Measurements from ENCODE around the gene PDE6B.
A peak's percentile ranks its signal among the peaks of the same experiment; 100 is the strongest.
"Not testable (repeated sequence)": the region's sequence is repeated elsewhere in the genome, so short reads cannot be mapped to it uniquely, and the experiment has no call there.

Gene PDE6B

DNA sequence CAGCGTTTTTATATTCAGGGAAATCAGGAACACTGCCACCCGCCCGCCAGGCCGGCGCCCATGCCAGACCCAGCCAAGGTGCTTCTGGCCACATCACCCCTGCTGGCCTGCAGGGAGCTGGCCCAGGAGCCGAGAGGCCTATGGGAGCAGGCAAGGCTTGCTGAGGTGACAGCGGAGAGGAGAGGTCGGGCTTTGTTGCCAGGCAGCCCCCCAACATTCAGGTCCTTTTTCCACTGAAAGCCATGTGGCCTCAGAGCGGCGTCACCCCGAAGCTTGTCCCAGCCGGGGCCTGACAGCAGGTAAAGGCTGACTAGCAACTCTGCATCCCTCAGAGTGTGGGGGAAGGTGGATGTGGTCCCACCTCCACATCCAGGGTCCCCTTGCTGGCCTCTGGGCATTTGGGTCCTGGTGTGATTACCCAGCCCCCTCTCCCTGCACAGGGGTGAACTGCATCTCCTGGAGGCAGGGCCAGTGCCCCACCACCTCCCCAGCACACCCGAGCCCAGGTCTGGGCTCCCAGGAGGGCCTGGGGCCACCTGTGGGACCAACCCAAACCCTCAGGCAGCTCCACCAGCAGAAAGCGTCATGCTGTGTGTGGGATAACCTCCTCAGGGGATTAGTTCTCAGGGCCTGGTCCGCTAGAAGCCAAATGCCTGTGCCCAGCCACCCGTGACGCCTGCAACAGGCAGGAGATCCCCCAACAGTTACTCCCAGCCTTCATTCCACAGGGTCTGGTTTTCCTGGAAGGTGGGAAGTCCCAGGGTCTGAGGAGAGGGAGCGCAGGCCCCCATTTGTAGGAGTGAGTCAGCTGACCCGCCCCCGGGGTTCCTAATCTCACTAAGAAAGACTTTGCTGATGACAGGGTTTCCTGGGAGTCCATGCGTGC, at the start of gene PDE6B:
PDE6B (plus strand) TSS at position 869 of the 886 bp plus-strand sequence. CDS start 54 bp downstream, outside the sequence.
- peak; percentile 75 for DNase-seq (ENCODE audit: low spot score)

- peak; percentile 47 for DNase-seq (ENCODE audit: low spot score)
Observed at GRCh38 chr4:576245-576821, 49.0 kb upstream of the PDE6B start, which contains the start of gene TMEM271. TSS of gene TMEM271 (minus strand) at chr4:576295. CDS start at chr4:576062, 233 bp downstream.

DNA sequence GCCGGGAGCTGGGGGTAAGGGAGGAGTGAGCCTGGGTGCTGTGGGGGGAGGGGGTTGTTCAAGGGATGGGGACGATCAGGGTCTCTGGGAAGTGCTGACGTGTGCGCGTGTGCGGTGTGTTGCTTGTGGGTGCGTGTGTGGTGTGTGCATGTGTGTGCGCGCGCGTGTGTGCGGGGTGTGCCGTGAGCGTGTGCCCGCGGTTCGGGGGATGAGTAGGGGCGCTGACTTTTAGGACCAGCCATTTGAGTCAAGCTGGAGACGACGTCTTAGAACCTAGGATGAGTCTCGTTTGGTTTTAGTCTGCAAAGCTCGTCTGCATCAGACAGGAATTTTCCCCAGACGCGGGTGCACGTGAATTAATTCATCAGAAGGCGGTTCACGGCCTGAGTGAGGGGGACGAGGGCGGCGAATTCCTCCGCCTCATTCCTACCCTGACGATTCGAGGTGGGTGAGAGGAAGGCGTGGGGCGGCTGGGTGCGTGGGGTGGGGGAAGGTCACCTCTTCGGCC, 48.3 kb upstream of the PDE6B start:
- peak; percentile 43 for DNase-seq (ENCODE audit: low spot score)

DNA sequence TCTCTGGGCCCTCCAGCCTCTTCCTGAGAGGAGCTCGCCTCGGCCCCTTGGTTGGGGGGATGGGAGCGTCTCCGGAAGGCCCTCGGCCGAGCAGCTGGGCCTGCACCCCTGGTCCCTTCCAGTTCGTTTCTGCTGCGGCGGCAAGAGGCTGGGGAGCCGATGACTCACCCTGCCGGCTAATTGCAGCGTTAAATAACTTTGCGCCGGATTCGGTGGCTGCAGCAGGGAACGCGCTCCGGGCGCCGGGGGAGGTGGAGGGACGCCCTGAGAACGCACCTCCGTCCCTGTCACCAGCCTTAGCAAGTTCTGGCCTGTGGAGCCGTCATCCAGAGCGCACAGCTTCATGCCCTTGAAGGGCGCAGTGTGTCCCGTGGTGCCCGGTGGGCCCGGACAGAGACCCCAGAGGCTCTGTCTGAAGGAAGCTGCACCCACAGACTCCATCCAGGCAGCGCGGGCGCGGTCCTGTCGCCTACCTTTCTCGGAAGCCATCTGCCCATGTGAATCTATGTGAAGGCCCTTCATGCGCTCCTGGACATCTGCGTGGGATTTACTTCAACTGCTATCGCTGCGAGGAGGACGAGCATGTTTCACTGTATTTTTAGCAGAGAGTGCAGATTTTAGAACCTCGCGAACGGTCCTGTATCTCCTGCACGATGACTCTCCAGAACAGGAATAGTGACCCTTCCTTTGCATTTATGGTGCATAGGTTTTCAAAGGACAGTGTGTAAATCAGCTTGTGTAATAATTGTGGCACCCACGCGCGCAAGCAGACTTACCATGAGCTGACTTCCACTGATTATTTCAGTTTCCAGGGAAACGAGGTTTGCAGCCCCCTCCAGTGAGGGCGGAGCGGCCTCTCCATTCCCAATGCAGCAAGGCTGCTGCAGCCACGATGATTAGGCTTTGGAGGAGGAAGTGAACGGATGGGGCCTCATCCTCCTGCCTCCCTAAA, 47.6 kb upstream of the PDE6B start:
- peak; percentile 66 for DNase-seq (ENCODE audit: low spot score)

- peak; percentile 45 for DNase-seq (ENCODE audit: low spot score)
Observed at GRCh38 chr4:578451-579443, 46.6 kb upstream of the PDE6B start.

- no peak for DNase-seq (ENCODE audit: low spot score)
Observed at GRCh38 chr4:579543-580175, 45.7 kb upstream of the PDE6B start.

- DNase-seq (ENCODE audit: low spot score): no peak
Observed at GRCh38 chr4:581181-581580, 44.2 kb upstream of the PDE6B start.

DNA sequence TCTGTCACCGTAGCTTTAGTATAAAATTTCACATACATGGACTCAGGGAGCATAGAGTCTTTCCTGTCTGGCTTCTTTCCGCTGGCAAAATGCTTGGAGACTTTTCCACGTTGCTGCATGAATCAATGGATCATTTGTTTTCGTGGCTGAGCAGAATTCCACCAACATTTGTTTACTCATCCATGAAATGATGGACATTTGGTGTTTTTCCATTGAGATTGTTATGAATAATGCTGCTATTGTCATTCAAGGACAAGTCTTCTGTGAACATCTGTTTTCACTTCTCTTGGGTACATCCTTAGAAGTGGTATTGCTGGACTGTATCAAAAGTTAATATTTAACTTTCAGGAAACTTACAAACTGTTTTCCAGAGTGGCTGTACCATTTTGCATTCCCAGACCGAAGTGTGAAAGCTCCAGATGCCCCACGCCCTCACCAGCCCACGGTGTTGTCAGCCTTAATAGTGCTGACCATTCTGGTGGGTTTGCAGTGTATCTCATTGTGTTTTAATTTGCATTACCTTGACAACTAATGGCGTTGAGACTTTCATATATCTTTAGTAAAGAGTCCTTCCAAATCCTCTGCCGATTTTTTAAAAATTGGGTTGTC, 43.5 kb upstream of the PDE6B start:
- no peak for DNase-seq (ENCODE audit: low spot score)

DNA sequence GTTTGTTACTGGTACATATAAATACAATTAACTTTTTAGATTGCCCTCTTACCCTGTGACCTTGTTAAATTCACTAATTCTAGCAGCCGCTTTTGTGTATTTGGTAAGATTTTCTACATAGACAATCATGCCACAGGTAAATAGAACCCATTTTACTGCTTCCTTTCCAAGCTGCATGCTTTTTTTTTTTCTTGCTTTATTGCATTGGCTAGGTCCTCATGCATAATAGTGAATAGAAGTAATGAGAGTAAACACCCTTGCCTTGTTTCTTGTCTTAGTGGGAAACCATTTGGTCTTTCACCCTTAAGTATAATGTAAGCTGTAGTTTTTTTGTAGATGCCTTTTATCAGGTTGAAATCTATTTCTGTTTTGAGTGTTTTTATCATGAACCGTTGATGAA, 41.6 kb upstream of the PDE6B start:
- DNase-seq (ENCODE audit: low spot score): no peak

GRCh38 chr4:587671-588350, 37.6 kb upstream of the PDE6B start:
- DNase-seq (ENCODE audit: low spot score): no peak

DNA sequence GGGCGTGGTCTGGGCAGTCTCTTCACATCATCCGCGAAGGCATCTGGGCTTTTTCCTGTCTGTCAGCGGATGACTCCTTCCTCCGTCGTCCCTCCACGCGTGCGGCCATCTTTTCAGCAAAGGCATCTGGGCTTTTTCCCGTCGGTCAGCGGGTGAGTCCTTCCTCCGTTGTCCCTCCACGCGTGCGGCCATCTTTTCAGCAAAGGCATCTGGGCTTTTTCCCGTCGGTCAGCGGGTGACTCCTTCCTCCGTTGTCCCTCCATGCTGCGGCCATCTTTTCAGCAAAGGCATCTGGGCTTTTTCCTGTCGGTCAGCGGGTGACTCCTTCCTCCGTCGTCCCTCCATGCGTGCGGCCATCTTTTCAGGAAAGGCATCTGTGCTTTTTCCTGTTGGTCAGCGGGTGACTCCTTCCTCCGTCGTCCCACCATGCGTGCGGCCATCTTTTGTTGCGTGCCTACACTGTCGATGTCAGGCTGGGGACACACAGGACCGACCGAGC, 37.0 kb upstream of the PDE6B start:
- no peak for DNase-seq (ENCODE audit: low spot score)

DNA sequence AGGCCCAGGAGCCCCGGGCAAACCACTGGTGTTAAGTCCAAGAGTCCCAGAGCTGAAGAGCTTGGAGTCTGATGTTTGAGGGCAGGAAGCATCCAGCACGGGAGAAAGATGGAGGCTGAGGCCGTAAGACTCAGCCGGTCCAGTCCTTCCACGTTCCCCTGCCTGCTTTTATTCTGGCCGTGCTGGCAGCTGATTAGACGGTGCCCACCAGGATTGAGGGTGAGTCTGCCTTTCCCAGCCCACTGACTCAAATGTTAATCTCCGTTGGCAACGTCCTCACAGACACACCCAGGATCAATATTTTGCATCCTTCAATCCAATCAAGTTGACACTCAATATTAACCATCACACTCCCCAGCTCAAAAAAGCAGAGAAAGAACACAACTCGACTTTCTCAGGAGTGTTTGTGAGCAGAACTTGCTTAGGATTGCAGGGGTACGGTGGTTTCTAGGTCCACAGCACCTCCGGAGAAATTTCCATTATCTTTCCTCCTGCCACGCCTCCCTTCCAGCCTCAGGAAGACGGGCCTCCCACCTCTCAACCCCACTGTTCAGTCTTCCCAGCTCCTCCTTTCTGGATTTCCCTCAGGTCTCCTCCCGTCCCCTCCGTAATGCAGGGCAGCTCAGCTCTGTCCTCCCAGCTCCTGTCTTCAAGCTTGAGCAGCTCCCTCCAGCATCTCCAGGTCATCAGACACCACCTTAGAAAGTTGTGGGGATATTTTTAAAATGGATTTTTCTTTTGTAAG, 36.0 kb upstream of the PDE6B start:
- no peak for DNase-seq (ENCODE audit: low spot score)

DNA sequence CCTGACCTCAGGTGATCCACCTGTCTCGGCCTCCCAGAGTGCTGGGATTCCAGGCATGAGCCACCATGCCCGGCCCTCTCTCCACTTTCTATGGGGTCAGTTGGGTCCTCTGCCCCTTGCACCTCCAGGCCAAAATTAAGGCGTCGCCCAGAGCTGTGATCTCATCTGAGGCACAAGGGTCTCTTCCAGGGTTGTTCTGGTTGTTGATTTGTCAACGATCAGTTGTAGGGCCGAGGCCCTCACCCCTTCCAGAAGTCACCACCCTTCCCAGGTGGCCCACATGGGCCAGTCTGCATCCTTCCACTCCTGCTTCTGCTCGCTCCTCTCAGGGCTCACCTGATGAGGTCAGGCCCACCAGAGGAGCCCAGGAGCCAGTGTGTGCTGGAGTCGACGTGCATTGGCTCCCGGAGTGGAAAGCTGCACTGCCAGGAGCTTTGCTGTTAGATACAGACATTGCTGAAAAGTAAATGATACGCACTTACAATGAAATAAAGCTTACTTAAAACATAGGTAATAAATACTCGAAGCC, 35.0 kb upstream of the PDE6B start:
- DNase-seq (ENCODE audit: low spot score): no peak

GRCh38 chr4:592178-592577, 33.2 kb upstream of the PDE6B start:
- DNase-seq (ENCODE audit: low spot score): not testable (repeated sequence)

DNA sequence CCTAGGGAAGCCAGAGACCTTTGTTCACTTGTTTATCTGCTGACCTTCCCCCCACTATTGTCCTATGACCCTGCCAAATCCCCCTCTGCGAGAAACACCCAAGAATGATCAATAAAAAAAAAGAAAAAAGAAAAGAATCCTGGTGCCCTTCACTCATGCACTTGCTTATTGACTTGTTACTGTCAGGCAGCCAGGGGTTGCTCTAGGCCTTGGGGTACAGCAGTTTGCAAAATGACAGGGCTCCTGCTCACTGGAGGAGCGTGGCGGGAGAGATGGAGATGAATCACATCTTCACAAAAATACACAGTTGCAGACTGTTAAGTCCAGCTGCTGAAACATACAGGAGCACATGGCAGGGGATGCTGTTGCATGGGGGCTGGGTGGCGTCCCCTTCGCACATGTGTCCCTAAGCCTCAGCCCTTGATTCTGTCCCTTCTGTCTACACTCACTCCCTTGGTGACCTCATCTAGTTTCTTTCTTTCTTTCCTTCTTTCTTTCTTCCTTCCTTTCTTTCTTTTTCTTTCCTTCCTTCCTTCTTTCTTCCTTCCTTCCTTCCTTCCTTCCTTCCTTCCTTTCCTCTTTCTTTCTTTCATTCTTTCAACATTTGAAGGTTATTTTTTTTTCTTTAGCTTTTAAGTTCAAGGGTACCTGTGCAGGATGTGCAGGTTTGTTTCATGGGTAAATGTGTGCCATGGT, 32.4 kb upstream of the PDE6B start:
- no peak for DNase-seq (ENCODE audit: low spot score)

GRCh38 chr4:598925-599324, 26.4 kb upstream of the PDE6B start:
- no peak for DNase-seq (ENCODE audit: low spot score)

- DNase-seq (ENCODE audit: low spot score): no peak
Observed at GRCh38 chr4:600166-600565, 25.2 kb upstream of the PDE6B start.
